Heart left ventricle (tissue), 16 donors: Measurements from ENCODE around the gene DCDC2C. TPM values are rescaled to one million over a fixed set of nuclear protein-coding genes. Genes with fewer than 3 reads are reported as not detected.

Experiments used
- ATAC-seq, 4 donors: fragments of 200-7000 bp; cut with Tn5 transposase; one replicate each; pipeline ENCODE4 v1.9.1; 2020 to 2022; ENCODE audit warnings: moderate library complexity in 4 of 4, mild to moderate bottlenecking in 3 of 4, moderate number of reproducible peaks in 1 of 4
- DNase-seq, 5 donors: peaks; one replicate each; pipeline ENCODE4 v3.0.0-alpha.2; 2020
- H3K27ac ChIP-seq, 12 donors: fragments of 200-600 bp; sonication (generic) in 4 of 12; one replicate each; pipeline versions ENCODE4 v1.5.0 to v1.8.0; 2016 to 2022; ENCODE audit warnings: mild to moderate bottlenecking in 2 of 12
- H3K27me3 ChIP-seq, 9 donors: fragments of 200-600 bp; sonication (generic) in 2 of 9; one replicate each; pipeline versions ENCODE4 v1.5.1 to v1.8.0; 2016 to 2022; ENCODE audit warnings: mild to moderate bottlenecking in 3 of 9
- H3K36me3 ChIP-seq, 9 donors: fragments of 200-600 bp; sonication (generic) in 2 of 9; one replicate each; pipeline versions ENCODE4 v1.5.0 to v1.8.0; 2018 to 2022; ENCODE audit warnings: mild to moderate bottlenecking in 2 of 9
- H3K4me1 ChIP-seq, 12 donors: fragments of 200-600 bp; sonication (generic) in 4 of 12; one replicate each; pipeline versions ENCODE4 v1.5.0 to v1.8.0; 2016 to 2022; ENCODE audit warnings: mild to moderate bottlenecking in 3 of 12
- H3K4me3 ChIP-seq, 12 donors: fragments of 200-600 bp; sonication (generic) in 4 of 12; one replicate each; pipeline versions ENCODE4 v1.5.0 to v1.8.0; 2017 to 2022; ENCODE audit warnings: mild to moderate bottlenecking in 9 of 12, moderate library complexity in 4 of 12
- H3K9me3 ChIP-seq, 12 donors: fragments of 200-600 bp; sonication (generic) in 4 of 12; one replicate each; pipeline versions ENCODE4 v1.5.0 to v1.8.0; 2016 to 2022; ENCODE audit warnings: mild to moderate bottlenecking in 1 of 12
- POLR2A ChIP-seq, 2 donors: fragments of 450-650 bp; IDR thresholded peaks; one replicate each; pipeline ENCODE4 v1.6.1; 2017; ENCODE audit warnings: antibody characterized with exemption in 2 of 2, mild to moderate bottlenecking in 2 of 2, moderate library complexity in 2 of 2
- WGBS, 4 donors: extraction: QIAGEN DNeasy Blood & Tissue Kit in 2 of 4; methylation state at CpG; one replicate each; pipeline versions ENCODE4 v1.1.5 to v1.1.7; 2013 to 2018; 5-methylcytosine and 5-hydroxymethylcytosine counted together
- intact Hi-C, 10 donors: fragments of 100-400 bp; cut with DNase I; formaldehyde crosslinking; loops; one replicate each; pipeline versions ENCODE4 v1.11.1 to v1.14.2; 2022
- long read RNA-seq, 3 donors: library from polyadenylated mRNA; unstranded; transcript quantifications; one replicate each; pipeline ENCODE4 v2.0.0, GENCODE V29; 2020 to 2021
- polyA plus RNA-seq, 2 donors: library from polyadenylated mRNA; stranded (reverse); fragments of 200-250 nt; gene quantifications; one replicate each; pipeline ENCODE4 v1.2.3, GENCODE V29; 2013
- total RNA-seq, 9 donors: library from RNA; depleted of rRNA in 2 of 9; stranded (reverse); fragments of >200 nt in 2 of 9; fragmentation: NEBNext Ultra II Directional in 3 of 9; extraction: Animal tissue kit (Norgen Biotek cat#: 25700) in 3 of 9; gene quantifications; one replicate each; pipeline versions ENCODE4 v1.1.0 to v1.2.4, GENCODE V29; 2016 to 2023
- TF ChIP-seq, protein P1 (sequence below), 12 donors: fragments of 200-600 bp; sonication (generic) in 4 of 12; IDR thresholded peaks; one replicate each; pipeline versions ENCODE4 v1.5.0 to v1.8.0; 2018 to 2022; ENCODE audit warnings: antibody characterized with exemption in 12 of 12, mild to moderate bottlenecking in 5 of 12
- donor health status: ischemic (EF 13 %, LVEDD 7.1; RV severe dilation, severe dysfunction).
- donor health status: healthy with polysubstance abuse.
- donor health status: DM: no; HTN: yes; CAD: no.
- donor health status: DM: no; HTN: no; CAD: no.
- donor health status: ischemic (EF 25% LVEDD 6.9; RV normal size, moderate dysfunction).
- donor health status: ischemic (EF 25% LVEDD 5.7; RV mildly dilated, moderate dysfunction).
- donor health status: healthy.
- donor health status: DM: yes; HTN: yes; CAD: no.
- donor health status: ischemic (EF 35%, LVEDD 5.7; RV mildly dilated, moderate dysfunction).
- donor health status: nonischemic (EF 11% LVEDD 7.7; RV severe dilation, severe dysfunction).
- donor health status: DM: yes; HTN: yes; CAD: no.
- donor health status: PGD.
- donor health status: ischemic (EF 29% LVEDD 5.4; RV normal size, mild dysfunction).
- donor health status: nonischemic (EF 23%, LVEDD 6.1; RV moderate dilation, normal function).

DCDC2C gene, protein sequence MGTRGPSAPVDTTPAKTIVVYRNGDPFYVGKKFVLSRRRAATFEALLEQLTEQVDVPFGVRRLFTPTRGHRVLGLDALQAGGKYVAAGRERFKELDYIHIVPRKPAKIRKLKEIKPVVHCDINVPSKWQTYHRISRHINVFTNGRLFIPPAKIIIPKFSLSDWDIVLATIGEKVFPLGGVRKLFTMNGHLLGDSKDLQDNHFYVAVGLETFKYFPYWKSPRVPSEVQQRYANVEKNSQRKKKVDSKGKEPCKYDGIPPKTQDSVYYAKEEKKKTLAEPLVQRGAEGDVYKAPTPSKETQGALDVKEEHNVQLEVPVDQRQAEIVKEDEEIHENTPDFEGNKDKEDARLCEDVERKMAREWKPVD
- not detected for total RNA-seq
- not detected for polyA plus RNA-seq
- long read RNA-seq, donor 1 = 0 reads
- long read RNA-seq, donor 2, partial matches to known transcripts = 0 of 1 reads
- long read RNA-seq, donor 2, other reads (novel, unspliced or antisense) = 1 of 1 reads
- long read RNA-seq, donor 3 = 0 reads

DNA sequence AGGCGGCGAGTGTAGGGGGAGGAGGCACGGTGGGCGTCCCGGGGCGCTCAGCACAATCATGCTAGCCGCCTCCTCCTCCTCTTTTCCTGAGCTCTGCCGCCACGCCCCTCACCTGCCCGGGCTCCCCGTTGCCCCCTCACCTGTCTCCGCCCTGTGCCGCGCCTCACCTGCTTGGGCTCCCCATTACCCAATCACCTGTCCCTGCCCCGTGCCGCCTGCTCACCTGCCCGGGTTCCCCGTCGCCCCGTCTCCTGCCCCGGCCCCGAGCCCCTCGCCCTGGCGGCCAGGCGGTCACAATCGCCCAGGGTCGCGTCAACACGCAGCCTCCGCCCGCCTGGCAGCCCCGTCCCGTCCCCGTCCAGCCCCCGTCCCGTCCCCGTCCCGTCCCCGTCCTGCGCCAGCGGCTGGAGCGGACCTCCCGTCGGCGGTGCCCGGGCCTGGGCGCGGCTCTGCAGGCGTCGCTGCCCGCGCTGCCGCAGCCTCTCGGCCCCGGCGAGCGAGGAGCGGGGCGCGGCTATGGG, at the start of gene DCDC2C:
Gene DCDC2C (plus strand): TSS at position 340 of the 521 bp plus-strand sequence. CDS start 177 bp downstream, at position 517.
- TF ChIP-seq, protein P1, sequence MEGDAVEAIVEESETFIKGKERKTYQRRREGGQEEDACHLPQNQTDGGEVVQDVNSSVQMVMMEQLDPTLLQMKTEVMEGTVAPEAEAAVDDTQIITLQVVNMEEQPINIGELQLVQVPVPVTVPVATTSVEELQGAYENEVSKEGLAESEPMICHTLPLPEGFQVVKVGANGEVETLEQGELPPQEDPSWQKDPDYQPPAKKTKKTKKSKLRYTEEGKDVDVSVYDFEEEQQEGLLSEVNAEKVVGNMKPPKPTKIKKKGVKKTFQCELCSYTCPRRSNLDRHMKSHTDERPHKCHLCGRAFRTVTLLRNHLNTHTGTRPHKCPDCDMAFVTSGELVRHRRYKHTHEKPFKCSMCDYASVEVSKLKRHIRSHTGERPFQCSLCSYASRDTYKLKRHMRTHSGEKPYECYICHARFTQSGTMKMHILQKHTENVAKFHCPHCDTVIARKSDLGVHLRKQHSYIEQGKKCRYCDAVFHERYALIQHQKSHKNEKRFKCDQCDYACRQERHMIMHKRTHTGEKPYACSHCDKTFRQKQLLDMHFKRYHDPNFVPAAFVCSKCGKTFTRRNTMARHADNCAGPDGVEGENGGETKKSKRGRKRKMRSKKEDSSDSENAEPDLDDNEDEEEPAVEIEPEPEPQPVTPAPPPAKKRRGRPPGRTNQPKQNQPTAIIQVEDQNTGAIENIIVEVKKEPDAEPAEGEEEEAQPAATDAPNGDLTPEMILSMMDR (IDR thresholded peaks at IDR 0.05) = no peak
- TF ChIP-seq POLR2A (IDR thresholded peaks at IDR 0.05) = no peak
- Histone ChIP-seq H3K36me3 (no peaks in the 10 kb centered on the region), H3K27me3 (peaks cover 11 to 52% (median 24%) of the 10 kb centered on the region in 9 donors), H3K4me3 (peak within 1 kb of the TSS in 5 of 12 donors; percentile 3 to 21 (median 5)), H3K27ac (no peak within 1 kb of the TSS), H3K4me1 (peaks cover 0 to 9% (median 0%) of the 10 kb centered on the region in 12 donors), H3K9me3 (no peaks in the 10 kb centered on the region)
- DNase-seq = no peak
- 6 to 10% (median 9%) methylated on average over 32 to 60 of the region's 60 CpGs for WGBS, 4 donors
- intact Hi-C loops = no loop called here
- ATAC-seq = peak in 1 of 4 donors; percentile 36

DNA sequence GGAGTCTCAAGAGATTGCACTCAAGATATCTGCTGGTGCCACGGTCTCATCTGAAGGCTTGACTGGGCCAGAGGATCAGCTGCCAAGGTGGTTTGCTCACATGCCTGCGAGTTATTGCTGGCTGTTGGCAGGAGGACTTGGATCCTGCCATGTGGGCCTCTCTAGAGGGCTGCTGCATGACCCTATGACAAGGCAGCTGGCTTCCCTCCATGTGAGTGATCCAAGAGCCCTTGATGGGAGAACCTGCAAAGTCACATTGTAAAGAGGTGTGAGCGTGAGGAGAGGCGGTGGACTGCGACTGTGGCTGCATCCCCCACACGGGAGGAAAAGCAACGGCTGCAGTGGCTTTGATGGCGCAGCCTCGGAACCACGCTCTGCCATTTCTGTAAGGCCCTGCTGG, 49.4 kb upstream of the DCDC2C start:
- WGBS, 4 donors = 81 to 93% (median 83%) methylated on average over 10 of the region's 10 CpGs

GRCh38 chr2:3654531-3655225, 48.7 kb upstream of the DCDC2C start:
- Histone ChIP-seq H3K36me3 (no peaks in the 10 kb centered on the region), H3K27ac (no peak overlapping the region), H3K27me3 (no peaks in the 10 kb centered on the region), H3K9me3 (no peaks in the 10 kb centered on the region), H3K4me1 (peaks cover 0 to 38% (median 18%) of the 10 kb centered on the region in 12 donors), H3K4me3 (no peak overlapping the region)
- ATAC-seq = no peak
- 80 to 89% (median 82%) methylated on average over 19 to 21 of the region's 21 CpGs for WGBS, 4 donors
- DNase-seq = peak in 2 of 5 donors; percentile 4 to 20
- intact Hi-C loops = loop anchor here (5.0 to 10.0 kb wide), 7 partner anchors 77 to 232 kb away; partner anchors contain the start of gene RPS7 (in 2 of the 10)
- TF ChIP-seq POLR2A (IDR thresholded peaks at IDR 0.05) = no peak
- TF ChIP-seq, protein P1 (IDR thresholded peaks at IDR 0.05) = no peak

More for the DNA sequence above, 49.4 kb upstream of the DCDC2C start:
- Histone ChIP-seq H3K27me3 (no peaks in the 10 kb centered on the region), H3K9me3 (no peaks in the 10 kb centered on the region), H3K27ac (no peak overlapping the region), H3K4me1 (peaks cover 0 to 36% (median 15%) of the 10 kb centered on the region in 12 donors), H3K36me3 (no peaks in the 10 kb centered on the region), H3K4me3 (no peak overlapping the region)
- DNase-seq (peak in 3 of 5 donors; percentile 28 to 34 (median 29)), ATAC-seq (no peak)
- no peak for TF ChIP-seq POLR2A (IDR thresholded peaks at IDR 0.05)
- TF ChIP-seq, protein P1 (IDR thresholded peaks at IDR 0.05) = no peak
- intact Hi-C loops = loop anchor here (5.0 to 10.0 kb wide), 7 partner anchors 77 to 232 kb away; partner anchors contain the start of gene RPS7 (in 2 of the 10)
